IMR-90 (cell line): ENCODE results near the gene GUCD1. TPM values are rescaled to one million over a fixed set of nuclear protein-coding genes. Genes with fewer than 3 reads are reported as not detected.

Experiments
- ATAC-seq: fragments of 200-7000 bp; cut with Tn5 transposase; 2 replicates; pipeline ENCODE4 v1.9.1; 2020; ENCODE audit warnings: low read depth, mild to moderate bottlenecking, moderate library complexity
- BruUV-seq: library from RNA; stranded (reverse); fragments of 400-500 nt; replicated peaks from 2 replicates; lab custom pipeline; 2021; lab: Mats Ljungman, UMichigan
- CTCF ChIA-PET: fragments of 300-600 bp; formaldehyde crosslinking; extraction: SDS; loops from one replicate; lab custom pipeline; 2021; ENCODE audit warnings: antibody characterized with exemption; lab: Yijun Ruan, JAX
- POLR2A ChIA-PET: fragments of 300-600 bp; sonication (Branson Sonifier 250); formaldehyde crosslinking; loops from one replicate; lab custom pipeline; 2022; ENCODE audit warnings: antibody characterized with exemption; ENCODE audit not compliant: unreplicated experiment; lab: Charles Lee
- DNase-seq: peaks from one replicate; pipeline ENCODE4 v3.0.0; 2013
- H2AFZ ChIP-seq: replicated peaks from 2 replicates; pipeline ENCODE3; 2013; ENCODE audit warnings: low read length, mild to moderate bottlenecking; ENCODE audit not compliant: poor library complexity
- H2AK5ac ChIP-seq: 2 replicates; pipeline ENCODE4 v1.6.1; 2013; ENCODE audit warnings: low read depth, low read length, inconsistent platforms
- H2AK9ac ChIP-seq: replicated peaks from 2 replicates; pipeline ENCODE3; 2013; ENCODE audit warnings: mild to moderate bottlenecking, low read depth, low read length, moderate library complexity; ENCODE audit not compliant: poor library complexity
- H2BK120ac ChIP-seq: 2 replicates; pipeline ENCODE4 v1.6.1; 2013; ENCODE audit warnings: low read depth, low read length, inconsistent platforms
- H2BK15ac ChIP-seq: 3 replicates; pipeline ENCODE4 v1.6.1; 2013; ENCODE audit warnings: low read depth, low read length, inconsistent platforms
- H2BK20ac ChIP-seq: 2 replicates; pipeline ENCODE4 v1.6.1; 2013; ENCODE audit warnings: low read depth, mild to moderate bottlenecking, inconsistent platforms, low read length, moderate library complexity
- H2BK5ac ChIP-seq: 2 replicates; pipeline ENCODE4 v1.6.1; 2013; ENCODE audit warnings: mild to moderate bottlenecking, low read depth, low read length, inconsistent platforms; ENCODE audit not compliant: poor library complexity, severe bottlenecking
- H3K14ac ChIP-seq: replicated peaks from 2 replicates; pipeline ENCODE4 v1.6.1; 2013; ENCODE audit warnings: low read depth, low read length, inconsistent platforms
- H3K18ac ChIP-seq: 2 replicates; pipeline ENCODE4 v1.6.1; 2013; ENCODE audit warnings: low read depth, low read length, control low read depth
- H3K23ac ChIP-seq: 2 replicates; pipeline ENCODE4 v1.6.1; 2013; ENCODE audit warnings: low read depth, low read length, inconsistent platforms
- H3K27ac ChIP-seq: 2 replicates; pipeline ENCODE4 v1.5.1; 2013; ENCODE audit warnings: mild to moderate bottlenecking, control low read depth, low read length; ENCODE audit not compliant: insufficient read depth
- H3K27me3 ChIP-seq: 2 replicates; pipeline ENCODE4 v1.6.1; 2013; ENCODE audit warnings: low read length; ENCODE audit not compliant: control insufficient read depth, insufficient read depth
- H3K36me3 ChIP-seq: 2 replicates; pipeline ENCODE4 v1.6.1; 2013; ENCODE audit warnings: low read length, mixed read lengths; ENCODE audit not compliant: control insufficient read depth, insufficient read depth
- H3K4ac ChIP-seq: 2 replicates; pipeline ENCODE4 v1.6.1; 2013; ENCODE audit warnings: low read depth, low read length, inconsistent platforms
- H3K4me1 ChIP-seq: 2 replicates; pipeline ENCODE4 v1.6.1; 2013; ENCODE audit warnings: low read length, mixed read lengths; ENCODE audit not compliant: control insufficient read depth, insufficient read depth
- H3K4me2 ChIP-seq: 2 replicates; pipeline ENCODE4 v1.6.1; 2013; ENCODE audit warnings: low read depth, mild to moderate bottlenecking, control low read depth, low read length, moderate library complexity
- H3K4me3 ChIP-seq: 2 replicates; pipeline ENCODE4 v1.5.1; 2013; ENCODE audit warnings: low read depth, mild to moderate bottlenecking, control low read depth, low read length, moderate library complexity; ENCODE audit not compliant: insufficient read depth
- H3K56ac ChIP-seq: 2 replicates; pipeline ENCODE4 v1.6.1; 2013; ENCODE audit warnings: low read length, inconsistent platforms; ENCODE audit not compliant: insufficient read depth; ENCODE audit errors: extremely low read depth
- H3K79me1 ChIP-seq, 2 experiments: 2 replicates each; pipeline ENCODE4 v1.6.1; 2013; ENCODE audit warnings: low read length in 2 of 2, inconsistent platforms in 1 of 2, low read depth in 1 of 2
- H3K9ac ChIP-seq: 2 replicates; pipeline ENCODE4 v1.6.1; 2013; ENCODE audit warnings: low read depth, low read length, control low read depth
- H3K9me1 ChIP-seq: 2 replicates; pipeline ENCODE4 v1.6.1; 2013; ENCODE audit warnings: low read length, inconsistent platforms; ENCODE audit not compliant: insufficient read depth
- H3K9me3 ChIP-seq: 2 replicates; pipeline ENCODE4 v1.6.1; 2013; ENCODE audit warnings: low read length; ENCODE audit not compliant: control insufficient read depth, insufficient read depth
- H4K20me1 ChIP-seq: 2 replicates; pipeline ENCODE4 v1.6.1; 2013; ENCODE audit warnings: low read length, inconsistent platforms; ENCODE audit not compliant: insufficient read depth
- H4K5ac ChIP-seq: 2 replicates; pipeline ENCODE4 v1.6.1; 2013; ENCODE audit warnings: mild to moderate bottlenecking, low read depth, low read length, control low read depth
- H4K8ac ChIP-seq, 2 experiments: 2 replicates each; pipeline ENCODE4 v1.6.1; 2013; ENCODE audit warnings: low read depth in 2 of 2, low read length in 2 of 2, control low read depth in 1 of 2, inconsistent platforms in 1 of 2
- H4K91ac ChIP-seq: 2 replicates; pipeline ENCODE4 v1.6.1; 2013; ENCODE audit warnings: low read depth, low read length, inconsistent platforms; ENCODE audit not compliant: insufficient read depth
- BHLHE40 ChIP-seq: fragments of 150-350 bp; IDR thresholded peaks from 2 replicates; pipeline ENCODE4 v1.6.1; 2016; ENCODE audit warnings: mild to moderate bottlenecking, low read depth, low read length
- CEBPB ChIP-seq: IDR thresholded peaks from 2 replicates; pipeline ENCODE4 v1.6.1; 2012; ENCODE audit warnings: low read depth, low read length, improper control_type of control experiment
- CHD1 ChIP-seq: IDR thresholded peaks from 2 replicates; pipeline ENCODE4 v1.6.1; 2012; ENCODE audit warnings: low read depth, low read length, improper control_type of control experiment
- FOS ChIP-seq: fragments of 150-350 bp; IDR thresholded peaks from 2 replicates; pipeline ENCODE4 v1.6.1; 2016; ENCODE audit warnings: low read depth, low read length
- MAFK ChIP-seq: IDR thresholded peaks from 2 replicates; pipeline ENCODE4 v1.6.1; 2012; ENCODE audit warnings: low read depth, low read length, improper control_type of control experiment
- MAZ ChIP-seq: IDR thresholded peaks from 2 replicates; pipeline ENCODE4 v1.6.1; 2012; ENCODE audit warnings: low read depth, mild to moderate bottlenecking, low read length, improper control_type of control experiment, moderate library complexity, borderline replicate concordance
- MXI1 ChIP-seq: IDR thresholded peaks from 2 replicates; pipeline ENCODE4 v1.6.1; 2012; ENCODE audit warnings: low read depth, mild to moderate bottlenecking, low read length, moderate library complexity, borderline replicate concordance
- POLR2A ChIP-seq: IDR thresholded peaks from 2 replicates; pipeline ENCODE4 v1.6.1; 2012; ENCODE audit warnings: mild to moderate bottlenecking, low read depth, low read length
- RAD21 ChIP-seq: IDR thresholded peaks from 2 replicates; pipeline ENCODE4 v1.6.1; 2012; ENCODE audit warnings: low read length, improper control_type of control experiment
- RCOR1 ChIP-seq: IDR thresholded peaks from 2 replicates; pipeline ENCODE4 v1.6.1; 2012; ENCODE audit warnings: mild to moderate bottlenecking, low read length, improper control_type of control experiment; ENCODE audit not compliant: insufficient replicate concordance
- SMC3 ChIP-seq: fragments of 150-350 bp; IDR thresholded peaks from 2 replicates; pipeline ENCODE4 v1.6.1; 2016; ENCODE audit warnings: low read depth, mild to moderate bottlenecking, antibody characterized with exemption, low read length, moderate library complexity
- USF2 ChIP-seq: fragments of 150-350 bp; IDR thresholded peaks from 2 replicates; pipeline ENCODE4 v1.6.1; 2017; ENCODE audit warnings: mild to moderate bottlenecking, antibody characterized with exemption, low read length, low read depth
- WGBS, 2 experiments: methylation state at CpG; one replicate each; pipeline versions ENCODE4 v1.1.5 to v1.1.7; 2013; ENCODE audit warnings: missing lambda C conversion rate in 2 of 2; ENCODE audit not compliant: insufficient read length in 1 of 2; ENCODE audit errors: extremely low coverage in 2 of 2; 5-methylcytosine and 5-hydroxymethylcytosine counted together
- dilution Hi-C: fragments of 300-500 bp; cut with HindIII; formaldehyde crosslinking; loops from one replicate; pipeline ENCODE4 v1.14.3; 2018; ENCODE audit warnings: low sequenced_read_pairs; ENCODE audit not compliant: unreplicated experiment
- in situ Hi-C: fragments of 300-500 bp; cut with MboI; formaldehyde crosslinking; loops from 3 replicates; pipeline ENCODE4 v1.14.3; 2019; ENCODE audit warnings: low sequenced_read_pairs, inconsistent platforms, mixed read lengths
- intact Hi-C: fragments of 100-400 bp; cut with micrococcal nuclease; formaldehyde crosslinking; loops from 2 replicates; pipeline ENCODE4 v1.10.0; 2022
- polyA plus RNA-seq, 3 experiments: library from polyadenylated mRNA; depleted of rRNA; stranded (reverse); fragments of >200 nt; gene quantifications; 2 replicates each; pipeline ENCODE4 v1.2.3, GENCODE V29; 2012; ENCODE audit warnings: low replicate concordance in 1 of 3
- total RNA-seq: library from RNA; depleted of rRNA; stranded (reverse); fragments of >200 nt; gene quantifications from 2 replicates; pipeline ENCODE4 v1.2.3, GENCODE V29; 2012
- TF ChIP-seq, protein P1 (sequence below): conservative IDR thresholded peaks from 2 replicates; pipeline ENCODE4 v1.5.1; 2012; ENCODE audit warnings: mild to moderate bottlenecking, low read depth, low read length, improper control_type of control experiment
- TF ChIP-seq, protein P2 (sequence below): fragments of 150-350 bp; IDR thresholded peaks from 2 replicates; pipeline ENCODE4 v1.6.1; 2016; ENCODE audit warnings: low read depth, mild to moderate bottlenecking, low read length, moderate library complexity, borderline replicate concordance

GUCD1 gene
- total and polyA plus RNA-seq, 2 of the 4 experiments (the other 2 are of a cell fraction): 97.6 to 143 TPM

DNA sequence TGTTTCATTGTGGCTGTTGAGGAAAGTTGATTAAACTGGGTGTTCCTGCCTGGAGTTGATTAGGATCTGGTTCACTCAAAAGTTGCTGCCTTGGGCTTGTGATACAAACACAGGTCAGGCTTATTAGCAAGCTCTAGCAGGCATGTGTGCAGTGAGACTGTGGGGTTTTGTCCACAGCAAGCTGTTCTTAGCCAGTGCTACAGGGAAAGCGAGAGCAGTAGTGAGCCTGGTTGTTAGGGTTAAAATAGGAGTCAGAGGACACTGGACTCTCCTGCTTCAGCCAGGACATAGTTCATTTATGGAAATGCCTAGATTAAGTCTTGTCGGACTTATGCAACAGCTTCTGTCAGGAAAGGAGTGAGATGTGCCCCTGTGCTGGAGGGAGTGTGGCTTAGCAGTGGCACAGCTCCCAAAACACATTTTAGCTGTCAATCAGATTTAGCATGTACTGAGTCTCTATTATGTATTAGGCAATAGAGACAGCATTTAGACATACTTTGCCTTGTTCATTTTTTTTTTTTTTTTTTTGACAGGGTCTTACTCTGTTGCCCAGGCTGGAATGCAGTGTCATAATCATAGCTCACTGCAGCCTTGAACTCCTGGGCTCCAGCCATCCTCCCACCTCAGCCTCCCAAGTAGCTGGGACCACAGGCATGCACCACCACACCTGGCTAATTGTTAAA, 9.6 kb upstream of the GUCD1 start:
- ChIA-PET POLR2A (interaction anchor here (0.5 kb wide), 1 partner anchor 9 kb away, joined by 3 read pairs; no protein-coding TSS in a partner anchor), CTCF (no interaction called here)
- H3K36me3 ChIP-seq: peaks cover 33% of the 10 kb centered on the region
- no peak overlapping the region for H4K91ac ChIP-seq
- H4K8ac ChIP-seq: no peak overlapping the region
- H2AK5ac ChIP-seq: no peak overlapping the region
- no peaks in the 10 kb centered on the region for H3K9me3 ChIP-seq
- no peak overlapping the region for H2BK15ac ChIP-seq
- ATAC-seq (peak; percentile 59), DNase-seq (no peak)
- H3K4me3 ChIP-seq: no peak overlapping the region
- no peak overlapping the region for H4K5ac ChIP-seq
- BruUV-seq: no TSS peak
- intact Hi-C loops: no loop called here
- WGBS, 2 experiments: no CpG with 5 or more reads among the region's 2 CpGs
- no peak overlapping the region for H3K9ac ChIP-seq
- TF ChIP-seq MXI1 (no peak), MAFK (no peak), USF2 (no peak), CEBPB (no peak), BHLHE40 (no peak), RAD21 (no peak), RCOR1 (no peak), POLR2A (no peak), FOS (no peak), CHD1 (no peak), SMC3 (no peak), MAZ (no peak)
- TF ChIP-seq, protein P1, sequence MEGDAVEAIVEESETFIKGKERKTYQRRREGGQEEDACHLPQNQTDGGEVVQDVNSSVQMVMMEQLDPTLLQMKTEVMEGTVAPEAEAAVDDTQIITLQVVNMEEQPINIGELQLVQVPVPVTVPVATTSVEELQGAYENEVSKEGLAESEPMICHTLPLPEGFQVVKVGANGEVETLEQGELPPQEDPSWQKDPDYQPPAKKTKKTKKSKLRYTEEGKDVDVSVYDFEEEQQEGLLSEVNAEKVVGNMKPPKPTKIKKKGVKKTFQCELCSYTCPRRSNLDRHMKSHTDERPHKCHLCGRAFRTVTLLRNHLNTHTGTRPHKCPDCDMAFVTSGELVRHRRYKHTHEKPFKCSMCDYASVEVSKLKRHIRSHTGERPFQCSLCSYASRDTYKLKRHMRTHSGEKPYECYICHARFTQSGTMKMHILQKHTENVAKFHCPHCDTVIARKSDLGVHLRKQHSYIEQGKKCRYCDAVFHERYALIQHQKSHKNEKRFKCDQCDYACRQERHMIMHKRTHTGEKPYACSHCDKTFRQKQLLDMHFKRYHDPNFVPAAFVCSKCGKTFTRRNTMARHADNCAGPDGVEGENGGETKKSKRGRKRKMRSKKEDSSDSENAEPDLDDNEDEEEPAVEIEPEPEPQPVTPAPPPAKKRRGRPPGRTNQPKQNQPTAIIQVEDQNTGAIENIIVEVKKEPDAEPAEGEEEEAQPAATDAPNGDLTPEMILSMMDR: no peak
- TF ChIP-seq, protein P2, sequence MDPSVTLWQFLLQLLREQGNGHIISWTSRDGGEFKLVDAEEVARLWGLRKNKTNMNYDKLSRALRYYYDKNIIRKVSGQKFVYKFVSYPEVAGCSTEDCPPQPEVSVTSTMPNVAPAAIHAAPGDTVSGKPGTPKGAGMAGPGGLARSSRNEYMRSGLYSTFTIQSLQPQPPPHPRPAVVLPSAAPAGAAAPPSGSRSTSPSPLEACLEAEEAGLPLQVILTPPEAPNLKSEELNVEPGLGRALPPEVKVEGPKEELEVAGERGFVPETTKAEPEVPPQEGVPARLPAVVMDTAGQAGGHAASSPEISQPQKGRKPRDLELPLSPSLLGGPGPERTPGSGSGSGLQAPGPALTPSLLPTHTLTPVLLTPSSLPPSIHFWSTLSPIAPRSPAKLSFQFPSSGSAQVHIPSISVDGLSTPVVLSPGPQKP: no peak
- H3K27me3 ChIP-seq: no peaks in the 10 kb centered on the region
- no peak overlapping the region for H3K14ac ChIP-seq
- in situ Hi-C loops: no loop called here
- H2AK9ac ChIP-seq: no peak overlapping the region
- H3K4ac ChIP-seq: no peak overlapping the region
- no peaks in the 10 kb centered on the region; the same call in 1 of the 2 replicates for H3K4me1 ChIP-seq
- dilution Hi-C loops: no loop called here
- H4K20me1 ChIP-seq: peaks cover 67% of the 10 kb centered on the region
- H3K23ac ChIP-seq: no peak overlapping the region
- no peak overlapping the region for H3K27ac ChIP-seq
- H2AFZ ChIP-seq: no peak overlapping the region
- H2BK120ac ChIP-seq: no peak overlapping the region
- H2BK5ac ChIP-seq: no peak overlapping the region
- peaks cover 37 to 75% of the 10 kb centered on the region in 2 experiments for H3K79me1 ChIP-seq
- H3K18ac ChIP-seq: no peak overlapping the region
- peaks cover 14% of the 10 kb centered on the region; the same call in 1 of the 2 replicates for H3K9me1 ChIP-seq
- H3K56ac ChIP-seq: no peak overlapping the region
- no peak overlapping the region for H2BK20ac ChIP-seq
- no peak overlapping the region for H3K4me2 ChIP-seq
